GM23338 (cell line): ENCODE results near the gene PGC.

Experiments
- CREB1 ChIP-seq: fragments of 250-450 bp; sonication (Bioruptor Pico); IDR thresholded peaks from 2 replicates; pipeline ENCODE4 v1.5.0; 2020; ENCODE audit warnings: low read depth, mild to moderate bottlenecking, moderate library complexity
- CTCF ChIP-seq, 2 experiments: fragments of 200-600 bp in 1 of 2; sonication (generic) in 1 of 2; conservative IDR thresholded peaks; 2 replicates each; pipeline versions ENCODE4 v1.5.1 to v1.6.1; 2016 to 2017; ENCODE audit warnings: antibody characterized with exemption in 2 of 2, low read depth in 2 of 2, mild to moderate bottlenecking in 2 of 2, moderate library complexity in 1 of 2
- ETS1 ChIP-seq: IDR thresholded peaks from 2 replicates; pipeline ENCODE4 v1.6.1; 2016; ENCODE audit warnings: antibody characterized with exemption
- EZH2 ChIP-seq: fragments of 200-600 bp; sonication (generic); IDR thresholded peaks from one replicate; pipeline ENCODE4 v1.8.0; 2017; ENCODE audit warnings: antibody characterized with exemption, mild to moderate bottlenecking, low read depth; ENCODE audit not compliant: unreplicated experiment
- EZH2phosphoT487 ChIP-seq: fragments of 200-600 bp; sonication (generic); IDR thresholded peaks from one replicate; pipeline ENCODE4 v1.8.1; 2018; ENCODE audit warnings: antibody characterized with exemption; ENCODE audit not compliant: unreplicated experiment
- POLR2AphosphoS5 ChIP-seq: IDR thresholded peaks from 2 replicates; pipeline ENCODE4 v1.6.1; 2016; ENCODE audit warnings: antibody characterized with exemption, low read depth
- REST ChIP-seq: IDR thresholded peaks from one replicate; pipeline ENCODE4 v1.6.1; 2018; ENCODE audit warnings: antibody characterized with exemption; ENCODE audit not compliant: unreplicated experiment
- STAT1 ChIP-seq: IDR thresholded peaks from one replicate; pipeline ENCODE4 v1.6.1; 2016; ENCODE audit warnings: antibody characterized with exemption; ENCODE audit not compliant: unreplicated experiment

GRCh38 chr6:41785254-41785653 lies 38.1 kb upstream of the PGC start:
- TF ChIP-seq EZH2: no peak
- no peak for TF ChIP-seq STAT1
- no peak for TF ChIP-seq CTCF (conservative IDR thresholded peaks at IDR 0.05; ENCODE audit: low read depth in 2 of 2)
- TF ChIP-seq CREB1 (CRISPR knock-in tag): no peak
- no peak for TF ChIP-seq REST
- no peak for TF ChIP-seq EZH2phosphoT487
- no peak for TF ChIP-seq POLR2AphosphoS5
- TF ChIP-seq ETS1: no peak
